ENCODE results near the gene SRD5A2. TPM values are rescaled to one million over a fixed set of nuclear protein-coding genes. Genes with fewer than 3 reads are reported as not detected.
A peak's percentile ranks its signal among the peaks of the same experiment; 100 is the strongest.
"Not testable (repeated sequence)": the region's sequence is repeated elsewhere in the genome, so short reads cannot be mapped to it uniquely, and the experiment has no call there.

The SRD5A2 gene
- total RNA-seq, 1 donor from 2014 or later: not detected

DNA sequence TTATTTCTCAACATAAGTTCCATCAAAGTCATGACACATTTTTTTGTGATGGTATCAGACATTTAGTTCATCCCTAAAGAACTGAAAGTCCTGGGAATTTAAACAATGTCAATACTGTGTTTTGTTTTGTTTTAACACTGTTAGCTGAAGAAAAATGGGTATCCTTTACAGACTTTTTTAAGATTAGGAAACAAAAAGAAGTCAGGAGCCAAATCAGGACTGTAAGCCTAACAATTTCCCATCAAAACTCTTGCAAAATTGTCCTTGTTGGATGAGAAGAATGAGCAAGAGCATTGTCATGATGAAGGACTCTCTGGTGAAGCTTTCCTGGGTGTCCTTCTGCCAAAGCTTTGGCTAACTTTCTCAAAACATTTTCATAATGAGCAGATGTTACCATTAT, 69.4 kb downstream of the SRD5A2 start:
- H3K4me1 Mint-ChIP-seq (ENCODE audit: low read depth, unreplicated experiment): no peaks in the 10 kb centered on the region
- FAIRE-seq (no peak), DNase-seq (ENCODE audit: low read depth) (no peak)
- no peaks in the 10 kb centered on the region for H3K4me1 ChIP-seq (ENCODE audit: insufficient read depth, low read length)
- H3K27me3 ChIP-seq (ENCODE audit: insufficient read depth, low read length): no peaks in the 10 kb centered on the region
- no peak overlapping the region for H3K4me3 ChIP-seq (ENCODE audit: insufficient read depth, low read depth, low read length)
- no peaks in the 10 kb centered on the region for H3K36me3 ChIP-seq (ENCODE audit: insufficient read depth, low read length)
- H3K36me3 Mint-ChIP-seq (ENCODE audit: low read depth, unreplicated experiment): no peaks in the 10 kb centered on the region
- H2AFZ ChIP-seq (ENCODE audit: low read depth, low read length): no peak overlapping the region
- peaks cover 2% of the 10 kb centered on the region for H3K9me3 Mint-ChIP-seq (ENCODE audit: unreplicated experiment)
- no peak for TF ChIP-seq EZH2 (IDR thresholded peaks at IDR 0.05; ENCODE audit: insufficient read depth, low read length)
- TF ChIP-seq, protein P1, sequence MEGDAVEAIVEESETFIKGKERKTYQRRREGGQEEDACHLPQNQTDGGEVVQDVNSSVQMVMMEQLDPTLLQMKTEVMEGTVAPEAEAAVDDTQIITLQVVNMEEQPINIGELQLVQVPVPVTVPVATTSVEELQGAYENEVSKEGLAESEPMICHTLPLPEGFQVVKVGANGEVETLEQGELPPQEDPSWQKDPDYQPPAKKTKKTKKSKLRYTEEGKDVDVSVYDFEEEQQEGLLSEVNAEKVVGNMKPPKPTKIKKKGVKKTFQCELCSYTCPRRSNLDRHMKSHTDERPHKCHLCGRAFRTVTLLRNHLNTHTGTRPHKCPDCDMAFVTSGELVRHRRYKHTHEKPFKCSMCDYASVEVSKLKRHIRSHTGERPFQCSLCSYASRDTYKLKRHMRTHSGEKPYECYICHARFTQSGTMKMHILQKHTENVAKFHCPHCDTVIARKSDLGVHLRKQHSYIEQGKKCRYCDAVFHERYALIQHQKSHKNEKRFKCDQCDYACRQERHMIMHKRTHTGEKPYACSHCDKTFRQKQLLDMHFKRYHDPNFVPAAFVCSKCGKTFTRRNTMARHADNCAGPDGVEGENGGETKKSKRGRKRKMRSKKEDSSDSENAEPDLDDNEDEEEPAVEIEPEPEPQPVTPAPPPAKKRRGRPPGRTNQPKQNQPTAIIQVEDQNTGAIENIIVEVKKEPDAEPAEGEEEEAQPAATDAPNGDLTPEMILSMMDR (IDR thresholded peaks at IDR 0.05; ENCODE audit: insufficient read depth, low read depth, low read length): no peak
- no peak overlapping the region for H3K9ac ChIP-seq (ENCODE audit: low read length)
- no peaks in the 10 kb centered on the region for H3K9me3 ChIP-seq (ENCODE audit: insufficient read depth, low read depth, low read length)
- H3K4me3 Mint-ChIP-seq (ENCODE audit: unreplicated experiment): no peak overlapping the region
- H3K27me3 Mint-ChIP-seq (ENCODE audit: low read depth, unreplicated experiment): peaks cover 5% of the 10 kb centered on the region
- H3K27ac Mint-ChIP-seq (ENCODE audit: unreplicated experiment): no peak overlapping the region
- H3K79me2 ChIP-seq (ENCODE audit: insufficient read depth, low read length): no peaks in the 10 kb centered on the region
- H3K27ac ChIP-seq (ENCODE audit: low read depth, low read length): no peak overlapping the region
- no peaks in the 10 kb centered on the region for H4K20me1 ChIP-seq (ENCODE audit: insufficient read depth, low read length)
- H3K4me2 ChIP-seq (ENCODE audit: low read length): no peak overlapping the region

DNA sequence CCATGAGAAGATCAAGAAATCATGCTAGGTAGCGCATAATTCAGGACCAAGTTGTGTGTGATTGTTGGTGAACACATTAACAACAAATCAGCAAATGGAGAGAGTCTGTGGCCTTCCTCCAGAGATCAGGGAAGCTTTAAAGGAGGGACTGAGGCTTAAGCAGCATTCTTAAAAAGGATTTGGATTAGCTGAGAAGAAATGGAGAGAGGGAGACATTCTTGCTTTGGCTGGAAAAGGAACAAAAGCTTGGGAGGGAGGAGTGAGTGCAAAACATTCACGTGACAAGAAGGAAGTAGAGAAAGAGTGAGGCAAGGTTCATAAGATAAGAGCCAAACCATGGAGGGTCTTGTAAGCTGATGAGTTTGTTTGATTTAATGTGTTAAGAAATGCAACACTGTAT, 75.6 kb downstream of the SRD5A2 start:
- Histone ChIP-seq H3K4me1 (ENCODE audit: insufficient read depth, low read length) (no peaks in the 10 kb centered on the region), H2AFZ (ENCODE audit: low read depth, low read length) (no peak overlapping the region), H3K36me3 (ENCODE audit: insufficient read depth, low read length) (no peaks in the 10 kb centered on the region), H3K9ac (ENCODE audit: low read length) (no peak overlapping the region), H3K4me3 (ENCODE audit: insufficient read depth, low read depth, low read length) (no peak overlapping the region), H3K79me2 (ENCODE audit: insufficient read depth, low read length) (no peaks in the 10 kb centered on the region), H3K9me3 (ENCODE audit: insufficient read depth, low read depth, low read length) (no peaks in the 10 kb centered on the region), H3K27ac (ENCODE audit: low read depth, low read length) (no peak overlapping the region), H3K4me2 (ENCODE audit: low read length) (no peak overlapping the region), H4K20me1 (ENCODE audit: insufficient read depth, low read length) (no peaks in the 10 kb centered on the region), H3K27me3 (ENCODE audit: insufficient read depth, low read length) (no peaks in the 10 kb centered on the region)
- DNase-seq (ENCODE audit: low read depth): no peak
- H3K4me3 Mint-ChIP-seq (ENCODE audit: unreplicated experiment): no peak overlapping the region
- H3K27ac Mint-ChIP-seq (ENCODE audit: unreplicated experiment): no peak overlapping the region
- H3K4me1 Mint-ChIP-seq (ENCODE audit: low read depth, unreplicated experiment): no peaks in the 10 kb centered on the region
- H3K27me3 Mint-ChIP-seq (ENCODE audit: low read depth, unreplicated experiment): no peaks in the 10 kb centered on the region
- no peaks in the 10 kb centered on the region for H3K36me3 Mint-ChIP-seq (ENCODE audit: low read depth, unreplicated experiment)
- H3K9me3 Mint-ChIP-seq (ENCODE audit: unreplicated experiment): no peaks in the 10 kb centered on the region
- TF ChIP-seq EZH2 (IDR thresholded peaks at IDR 0.05; ENCODE audit: insufficient read depth, low read length): no peak
- TF ChIP-seq, protein P1 (IDR thresholded peaks at IDR 0.05; ENCODE audit: insufficient read depth, low read depth, low read length): no peak
- FAIRE-seq: no peak

DNA sequence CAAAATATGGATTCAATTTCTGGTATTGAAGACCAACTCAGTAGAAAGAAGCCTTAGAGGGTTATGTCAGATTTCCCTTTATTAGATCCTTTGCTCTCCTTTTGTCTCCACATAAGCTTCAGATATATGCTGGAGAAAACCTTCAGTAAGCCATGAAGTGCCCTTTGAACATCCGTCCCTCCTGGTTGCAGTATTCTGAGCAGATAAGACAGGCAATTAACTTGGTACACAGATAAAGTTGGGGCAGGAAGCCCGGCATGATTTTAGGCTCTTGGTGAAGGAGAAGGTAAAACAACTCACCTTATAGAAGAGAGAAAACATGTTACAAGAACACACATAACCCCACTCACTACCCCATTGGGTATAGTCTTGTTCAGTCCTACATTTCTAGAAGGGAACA, 76.4 kb downstream of the SRD5A2 start:
- no peaks in the 10 kb centered on the region for H3K27me3 ChIP-seq (ENCODE audit: insufficient read depth, low read length)
- H3K27ac ChIP-seq (ENCODE audit: low read depth, low read length): no peak overlapping the region
- H3K9ac ChIP-seq (ENCODE audit: low read length): no peak overlapping the region
- DNase-seq (ENCODE audit: low read depth) (no peak), FAIRE-seq (no peak)
- TF ChIP-seq EZH2 (IDR thresholded peaks at IDR 0.05; ENCODE audit: insufficient read depth, low read length): no peak
- TF ChIP-seq, protein P1 (IDR thresholded peaks at IDR 0.05; ENCODE audit: insufficient read depth, low read depth, low read length): no peak
- H3K27me3 Mint-ChIP-seq (ENCODE audit: low read depth, unreplicated experiment): no peaks in the 10 kb centered on the region
- no peaks in the 10 kb centered on the region for H3K4me1 ChIP-seq (ENCODE audit: insufficient read depth, low read length)
- no peaks in the 10 kb centered on the region for H3K36me3 ChIP-seq (ENCODE audit: insufficient read depth, low read length)
- H4K20me1 ChIP-seq (ENCODE audit: insufficient read depth, low read length): no peaks in the 10 kb centered on the region
- H3K36me3 Mint-ChIP-seq (ENCODE audit: low read depth, unreplicated experiment): no peaks in the 10 kb centered on the region
- no peak overlapping the region for H2AFZ ChIP-seq (ENCODE audit: low read depth, low read length)
- H3K9me3 ChIP-seq (ENCODE audit: insufficient read depth, low read depth, low read length): no peaks in the 10 kb centered on the region
- H3K4me3 ChIP-seq (ENCODE audit: insufficient read depth, low read depth, low read length): no peak overlapping the region
- no peaks in the 10 kb centered on the region for H3K79me2 ChIP-seq (ENCODE audit: insufficient read depth, low read length)
- H3K27ac Mint-ChIP-seq (ENCODE audit: unreplicated experiment): no peak overlapping the region
- no peaks in the 10 kb centered on the region for H3K4me1 Mint-ChIP-seq (ENCODE audit: low read depth, unreplicated experiment)
- H3K4me2 ChIP-seq (ENCODE audit: low read length): no peak overlapping the region
- no peaks in the 10 kb centered on the region for H3K9me3 Mint-ChIP-seq (ENCODE audit: unreplicated experiment)
- H3K4me3 Mint-ChIP-seq (ENCODE audit: unreplicated experiment): no peak overlapping the region

DNA sequence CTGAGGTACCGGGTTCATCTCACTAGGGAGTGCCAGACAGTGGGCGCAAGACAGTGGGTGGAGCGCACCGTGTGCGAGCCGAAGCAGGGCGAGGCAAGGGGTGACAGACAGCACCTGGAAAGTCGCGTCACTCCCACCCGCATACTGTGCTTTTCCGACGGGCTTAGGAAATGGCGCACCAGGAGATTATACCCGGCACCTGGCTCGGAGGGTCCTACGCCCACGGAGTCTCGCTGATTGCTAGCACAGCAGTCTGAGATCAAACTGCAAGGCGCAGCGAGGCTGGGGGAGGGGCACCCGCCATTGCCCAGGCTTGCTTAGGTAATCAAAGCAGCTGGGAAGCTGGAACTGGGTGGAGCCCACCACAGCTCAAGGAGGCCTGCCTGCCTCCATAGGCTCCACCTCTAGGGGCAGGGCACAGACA, 84.3 kb downstream of the SRD5A2 start:
- H3K4me3 Mint-ChIP-seq (ENCODE audit: unreplicated experiment): peak overlapping the region; percentile 73
- H3K27me3 Mint-ChIP-seq (ENCODE audit: low read depth, unreplicated experiment); H3K4me1 Mint-ChIP-seq (ENCODE audit: low read depth, unreplicated experiment); H3K36me3 Mint-ChIP-seq (ENCODE audit: low read depth, unreplicated experiment); H3K27ac ChIP-seq (ENCODE audit: low read depth, low read length); H3K27me3 ChIP-seq (ENCODE audit: insufficient read depth, low read length); H2AFZ ChIP-seq (ENCODE audit: low read depth, low read length); H3K27ac Mint-ChIP-seq (ENCODE audit: unreplicated experiment); H3K4me2 ChIP-seq (ENCODE audit: low read length); H3K9me3 Mint-ChIP-seq (ENCODE audit: unreplicated experiment); H3K36me3 ChIP-seq (ENCODE audit: insufficient read depth, low read length); H4K20me1 ChIP-seq (ENCODE audit: insufficient read depth, low read length); H3K9me3 ChIP-seq (ENCODE audit: insufficient read depth, low read depth, low read length); H3K79me2 ChIP-seq (ENCODE audit: insufficient read depth, low read length); DNase-seq (ENCODE audit: low read depth); FAIRE-seq; H3K4me3 ChIP-seq (ENCODE audit: insufficient read depth, low read depth, low read length); H3K4me1 ChIP-seq (ENCODE audit: insufficient read depth, low read length); H3K9ac ChIP-seq (ENCODE audit: low read length): not testable (repeated sequence)

Measured in astrocyte (in vitro differentiated cells and primary cell).